Retina (tissue), 1 donor: ENCODE results near the gene XPO6.
"Not testable (repeated sequence)": the region's sequence is repeated elsewhere in the genome, so short reads cannot be mapped to it uniquely, and the experiment has no call there.

ENCODE experiments used
- DNase-seq: peaks from one replicate; pipeline ENCODE4 v3.0.0-alpha.2; 2016

The XPO6 gene

GRCh38 chr16:28145796-28146195 lies 66.0 kb downstream of the XPO6 start:
- no peak for DNase-seq

- DNase-seq, result no peak
These were observed 70.8 kb downstream of the XPO6 start for GRCh38 chr16:28140788-28141618.

GRCh38 chr16:28139530-28139929 lies 72.2 kb downstream of the XPO6 start:
- DNase-seq, result no peak

GRCh38 chr16:28136751-28137434 lies 74.9 kb downstream of the XPO6 start:
- DNase-seq, result no peak

- no peak for DNase-seq
These were observed 78.1 kb downstream of the XPO6 start for GRCh38 chr16:28133666-28134065.

GRCh38 chr16:28131743-28132393 lies 79.9 kb downstream of the XPO6 start:
- no peak for DNase-seq

GRCh38 chr16:28131181-28131580 lies 80.6 kb downstream of the XPO6 start:
- no peak for DNase-seq

- DNase-seq, result no peak
These were observed 81.4 kb downstream of the XPO6 start for GRCh38 chr16:28130099-28131088.

GRCh38 chr16:28126684-28127620 lies 84.8 kb downstream of the XPO6 start:
- peak; percentile 4 for DNase-seq

- DNase-seq, result no peak
These were observed 86.2 kb downstream of the XPO6 start for GRCh38 chr16:28125592-28125991.

GRCh38 chr16:28121527-28121926 lies 90.2 kb downstream of the XPO6 start:
- DNase-seq, result no peak

GRCh38 chr16:28120754-28121153 lies 91.0 kb downstream of the XPO6 start:
- DNase-seq, result no peak

GRCh38 chr16:28118637-28119036 lies 93.1 kb downstream of the XPO6 start:
- no peak for DNase-seq

- no peak for DNase-seq
These were observed 94.6 kb downstream of the XPO6 start for GRCh38 chr16:28117168-28117565.

GRCh38 chr16:28115866-28116265 lies 95.9 kb downstream of the XPO6 start:
- not testable (repeated sequence) for DNase-seq

- DNase-seq, result no peak
These were observed 98.9 kb downstream of the XPO6 start for GRCh38 chr16:28112908-28113307.

GRCh38 chr16:28110977-28111376 lies 100.8 kb downstream of the XPO6 start:
- no peak for DNase-seq

GRCh38 chr16:28110479-28110878 lies 101.3 kb downstream of the XPO6 start:
- no peak for DNase-seq

- no peak for DNase-seq
These were observed 101.7 kb downstream of the XPO6 start for GRCh38 chr16:28110074-28110473.

GRCh38 chr16:28108590-28109247 lies 103.0 kb downstream of the XPO6 start:
- no peak for DNase-seq

GRCh38 chr16:28107232-28107631 lies 104.5 kb downstream of the XPO6 start:
- DNase-seq, result no peak
